B cell (primary cell): ENCODE measurements around the gene HERC5. TPM values are rescaled to one million over a fixed set of nuclear protein-coding genes. Genes with fewer than 3 reads are reported as not detected.

ENCODE experiments used
- ATAC-seq: fragments of 200-7000 bp; cut with Tn5 transposase; one replicate; pipeline ENCODE4 v1.10.0; 2021; ENCODE audit warnings: low read depth, mild to moderate bottlenecking, moderate number of reproducible peaks, moderate library complexity
- CTCF ChIA-PET: fragments of 350-600 bp; sonication (Branson Sonifier 250); formaldehyde crosslinking; loops from one replicate; lab custom pipeline; 2021; ENCODE audit warnings: antibody characterized with exemption, inconsistent platforms; lab: Charles Lee
- POLR2A ChIA-PET: fragments of 350-600 bp; sonication (Branson Sonifier 250); formaldehyde crosslinking; loops from one replicate; lab custom pipeline; 2021; ENCODE audit warnings: antibody characterized with exemption; lab: Charles Lee
- DNase-seq: peaks from one replicate; pipeline ENCODE4 v3.0.0; 2013
- H2AFZ ChIP-seq: 2 replicates; pipeline ENCODE4 v1.6.1; 2012; ENCODE audit warnings: mild to moderate bottlenecking, low read depth, low read length; ENCODE audit not compliant: insufficient read depth, poor library complexity, severe bottlenecking
- H3K27ac ChIP-seq, 2 donors: 1 replicate in 1 of 2; 2 replicates in 1 of 2; pipeline ENCODE4 v1.5.1; 2012 to 2013; ENCODE audit warnings: low read length in 2 of 2, mild to moderate bottlenecking in 2 of 2, moderate library complexity in 1 of 2
- H3K27me3 ChIP-seq, 4 experiments: fragments of 200-600 bp in 1 of 4; sonication (generic) in 1 of 4; replicated peaks in 1 of 4; 1 replicate in 2 of 4; 2 replicates in 2 of 4; pipeline versions ENCODE4 v1.6.1 to v1.7.0; 2013 to 2016; ENCODE audit warnings: low read length in 3 of 4, mild to moderate bottlenecking in 2 of 4, mixed read lengths in 1 of 4, moderate library complexity in 1 of 4; ENCODE audit not compliant: insufficient read depth in 4 of 4, control insufficient read depth in 3 of 4; ENCODE audit errors: control extremely low read depth in 1 of 4
- H3K36me3 ChIP-seq, 2 experiments: replicated peaks in 1 of 2; 1 replicate in 1 of 2; 2 replicates in 1 of 2; pipeline versions ENCODE4 v1.6.1 to v1.7.1; 2013; ENCODE audit warnings: low read length in 1 of 2; ENCODE audit not compliant: insufficient read depth in 2 of 2, control insufficient read depth in 1 of 2; ENCODE audit errors: control extremely low read depth in 1 of 2, extremely low read depth in 1 of 2
- H3K4me1 ChIP-seq, 2 donors: fragments of 200-600 bp in 1 of 2; sonication (generic) in 1 of 2; 1 replicate in 1 of 2; 2 replicates in 1 of 2; pipeline versions ENCODE4 v1.5.1 to v1.6.1; 2013 to 2017; ENCODE audit warnings: low read length in 2 of 2; ENCODE audit not compliant: control insufficient read depth in 2 of 2, insufficient read depth in 2 of 2
- H3K4me2 ChIP-seq: replicated peaks from 2 replicates; pipeline ENCODE3; 2012; ENCODE audit warnings: mild to moderate bottlenecking, low read depth, low read length; ENCODE audit not compliant: poor library complexity, severe bottlenecking
- H3K4me3 ChIP-seq, 5 experiments: fragments of 200-600 bp in 1 of 5; sonication (generic) in 1 of 5; 1 replicate in 3 of 5; 2 replicates in 2 of 5; pipeline versions ENCODE4 v1.5.1 to v1.7.0; 2011 to 2016; ENCODE audit warnings: low read length in 4 of 5, mild to moderate bottlenecking in 4 of 5, low read depth in 2 of 5, control low read depth in 1 of 5, moderate library complexity in 1 of 5; ENCODE audit not compliant: insufficient read depth in 1 of 5; ENCODE audit errors: control extremely low read depth in 1 of 5, extremely low read depth in 1 of 5
- H3K79me2 ChIP-seq: fragments of 200-600 bp; sonication (generic); one replicate; pipeline ENCODE4 v1.6.0; 2016; ENCODE audit warnings: low read length; ENCODE audit not compliant: control insufficient read depth, insufficient read depth
- H3K9ac ChIP-seq: fragments of 200-600 bp; sonication (generic); 2 replicates; pipeline ENCODE4 v1.6.1; 2017; ENCODE audit warnings: mild to moderate bottlenecking, low read length, moderate library complexity
- H3K9me3 ChIP-seq, 3 donors: one replicate each; pipeline versions ENCODE4 v1.6.1 to v1.7.1; 2013; ENCODE audit warnings: low read length in 2 of 3; ENCODE audit not compliant: control insufficient read depth in 2 of 3, insufficient read depth in 1 of 3; ENCODE audit errors: control extremely low read depth in 1 of 3
- H4K20me1 ChIP-seq: 2 replicates; pipeline ENCODE4 v1.6.0; 2012; ENCODE audit warnings: mild to moderate bottlenecking, low read length; ENCODE audit not compliant: insufficient read depth, control insufficient read depth, poor library complexity, severe bottlenecking
- H3K27ac Mint-ChIP-seq: one replicate; pipeline ENCODE4 v1.8.0; 2021; ENCODE audit warnings: mixed read lengths
- H3K27me3 Mint-ChIP-seq: one replicate; pipeline ENCODE4 v1.8.0; 2021; ENCODE audit warnings: mixed read lengths
- H3K4me1 Mint-ChIP-seq: one replicate; pipeline ENCODE4 v1.8.0; 2021; ENCODE audit warnings: mixed read lengths
- H3K4me3 Mint-ChIP-seq: one replicate; pipeline ENCODE4 v1.8.0; 2021; ENCODE audit warnings: mixed read lengths
- H3K9me3 Mint-ChIP-seq: one replicate; pipeline ENCODE4 v1.8.0; 2022; ENCODE audit warnings: mixed read lengths; ENCODE audit not compliant: insufficient read depth
- EZH2 ChIP-seq: IDR thresholded peaks from 2 replicates; pipeline ENCODE4 v1.6.1; 2012; ENCODE audit warnings: borderline replicate concordance, low read depth, mild to moderate bottlenecking, moderate library complexity, low read length; ENCODE audit not compliant: insufficient read depth, poor library complexity, severe bottlenecking
- WGBS: methylation state at CpG from one replicate; pipeline ENCODE4 v1.1.5; 2013; ENCODE audit warnings: missing lambda C conversion rate; ENCODE audit not compliant: insufficient coverage; 5-methylcytosine and 5-hydroxymethylcytosine counted together
- intact Hi-C: fragments of 100-400 bp; cut with micrococcal nuclease; formaldehyde crosslinking; loops from one replicate; pipeline ENCODE4 v1.10.0; 2022
- polyA plus RNA-seq: library from polyadenylated mRNA; depleted of rRNA; stranded (reverse); fragments of >200 nt; gene quantifications from 2 replicates; pipeline ENCODE4 v1.2.3, GENCODE V29; 2012
- total RNA-seq, 2 donors: library from RNA; stranded (reverse); fragments of 120-200 nt in 1 of 2; gene quantifications; 1 replicate in 1 of 2; 2 replicates in 1 of 2; pipeline versions ENCODE4 v1.2.3 to v1.2.4, GENCODE V29; 2013 to 2022
- TF ChIP-seq, protein P1 (sequence below): fragments of 200-600 bp; IDR thresholded peaks from one replicate; pipeline ENCODE4 v1.8.0; 2022; ENCODE audit warnings: antibody characterized with exemption, mild to moderate bottlenecking

Gene HERC5
- total and polyA plus RNA-seq, 2 donors (not counting 1 experiment from before 2014, with no cell fraction given), result 1.9 to 10.6 TPM

DNA sequence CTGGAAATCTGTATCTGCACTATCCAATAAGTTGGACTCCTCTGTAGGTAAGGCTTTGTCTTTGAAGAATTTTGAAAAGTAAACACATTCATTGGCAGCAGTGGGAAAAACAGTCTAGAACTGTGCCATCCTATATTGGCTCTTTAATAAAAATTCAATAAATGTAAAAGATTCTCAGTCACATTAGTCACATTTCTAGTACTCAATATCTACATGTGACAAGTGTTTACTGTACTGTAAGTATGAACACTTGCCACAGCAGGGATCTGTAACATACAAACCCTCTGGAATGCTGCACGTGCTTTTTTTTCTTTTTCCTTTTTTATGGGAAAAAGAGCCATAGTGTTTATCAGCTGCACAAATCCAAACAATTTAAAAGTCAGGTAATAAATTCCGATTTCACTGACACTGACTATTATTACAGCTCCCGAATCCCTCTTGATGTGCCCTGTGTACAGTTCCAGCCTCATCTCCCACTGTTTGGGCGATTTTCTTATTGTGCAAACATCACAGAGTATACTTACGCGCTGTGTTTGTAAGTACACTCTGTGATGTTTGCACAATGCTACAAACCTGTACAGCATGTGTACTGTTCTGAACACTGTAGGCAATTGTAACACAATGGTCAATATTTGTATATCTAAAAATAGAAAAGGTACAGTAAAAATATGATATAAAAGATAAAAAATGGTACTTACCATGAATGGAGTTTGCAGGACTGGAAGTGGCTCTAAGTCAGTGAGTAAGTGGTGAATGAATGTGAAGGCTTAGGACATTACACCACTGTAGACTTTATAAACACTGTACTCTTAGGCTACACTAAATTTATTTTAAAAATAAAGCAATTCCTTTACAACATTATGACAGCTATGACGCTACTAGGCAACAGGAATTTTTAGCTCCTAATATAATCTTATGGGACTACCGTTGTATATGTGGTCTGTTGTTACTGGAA lies 57.9 kb downstream of the HERC5 start:
- Histone ChIP-seq H3K9ac (no peak overlapping the region), H3K27me3 (no peaks in the 10 kb centered on the region), H3K4me2 (no peak overlapping the region), H3K4me3 (no peak overlapping the region), H3K36me3 (no peaks in the 10 kb centered on the region), H3K4me1 (no peaks in the 10 kb centered on the region), H2AFZ (no peak overlapping the region), H3K27ac (no peak overlapping the region), H3K79me2 (no peaks in the 10 kb centered on the region), H3K9me3 (no peaks in the 10 kb centered on the region), H4K20me1 (no peaks in the 10 kb centered on the region)
- POLR2A ChIA-PET, result interaction anchor here (1.1 kb wide), 1 partner anchor 296 kb away, joined by 4 read pairs; no protein-coding TSS in a partner anchor
- intact Hi-C loops, result loop anchor here (1.0 to 5.0 kb wide), 6 partner anchors 146 to 838 kb away; partner anchors contain the start of gene PPM1K
- CTCF ChIA-PET, result interaction anchor here (0.5 to 16.3 kb wide), 43 partner anchors 8 to 1041 kb away, joined by 3 to 506 read pairs (median 3); partner anchors contain the start of genes HERC5, HERC6, PPM1K and PYURF
- no peak for ATAC-seq
- Mint-ChIP-seq H3K27ac (no peak overlapping the region), H3K4me3 (no peak overlapping the region), H3K9me3 (no peaks in the 10 kb centered on the region), H3K4me1 (no peaks in the 10 kb centered on the region), H3K27me3 (peaks cover 3% of the 10 kb centered on the region)
- DNase-seq, result no peak
- no peak for TF ChIP-seq EZH2
- whole genome bisulfite sequencing, result 100% methylated on average over 4 of the region's 8 CpGs

DNA sequence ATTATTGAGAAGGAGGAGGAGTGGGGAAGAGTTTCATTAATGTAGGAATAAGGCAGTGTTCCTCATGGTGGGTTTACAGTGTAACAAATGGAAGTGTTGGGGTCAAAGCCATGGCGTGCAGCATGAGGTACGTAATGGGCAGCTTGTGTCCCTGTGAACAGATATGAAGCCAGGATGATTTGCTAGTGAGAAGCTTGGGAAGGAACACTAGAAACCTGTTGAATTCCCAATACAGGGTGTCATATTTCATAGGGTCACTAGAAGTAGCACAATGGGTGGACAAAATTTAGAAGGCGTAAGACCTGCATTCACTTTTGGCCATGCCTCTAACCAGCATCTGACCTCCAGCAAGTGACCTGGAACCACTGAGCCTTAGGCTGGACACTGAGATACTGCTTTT lies 59.8 kb downstream of the HERC5 start:
- H3K9ac ChIP-seq, result no peak overlapping the region
- H3K36me3 ChIP-seq, result peaks cover 1 to 7% of the 10 kb centered on the region in 2 experiments
- DNase-seq (no peak), ATAC-seq (no peak)
- Mint-ChIP-seq H3K4me1 (peaks cover 4% of the 10 kb centered on the region), H3K4me3 (no peak overlapping the region), H3K9me3 (no peaks in the 10 kb centered on the region), H3K27ac (no peak overlapping the region), H3K27me3 (no peaks in the 10 kb centered on the region)
- no peak overlapping the region for H3K4me3 ChIP-seq
- H2AFZ ChIP-seq, result no peak overlapping the region
- H3K79me2 ChIP-seq, result no peaks in the 10 kb centered on the region
- ChIA-PET POLR2A (interaction anchor here (0.7 kb wide), 1 partner anchor 237 kb away, joined by 6 read pairs; no protein-coding TSS in a partner anchor), CTCF (interaction anchor here (0.6 to 16.3 kb wide), 17 partner anchors 9 to 637 kb away, joined by 3 to 506 read pairs (median 5); partner anchors contain the start of genes HERC6, PPM1K and PYURF)
- H3K4me1 ChIP-seq, result no peaks in the 10 kb centered on the region
- WGBS, result 98% methylated on average over 3 of the region's 3 CpGs
- H4K20me1 ChIP-seq, result no peaks in the 10 kb centered on the region
- TF ChIP-seq, protein P1, sequence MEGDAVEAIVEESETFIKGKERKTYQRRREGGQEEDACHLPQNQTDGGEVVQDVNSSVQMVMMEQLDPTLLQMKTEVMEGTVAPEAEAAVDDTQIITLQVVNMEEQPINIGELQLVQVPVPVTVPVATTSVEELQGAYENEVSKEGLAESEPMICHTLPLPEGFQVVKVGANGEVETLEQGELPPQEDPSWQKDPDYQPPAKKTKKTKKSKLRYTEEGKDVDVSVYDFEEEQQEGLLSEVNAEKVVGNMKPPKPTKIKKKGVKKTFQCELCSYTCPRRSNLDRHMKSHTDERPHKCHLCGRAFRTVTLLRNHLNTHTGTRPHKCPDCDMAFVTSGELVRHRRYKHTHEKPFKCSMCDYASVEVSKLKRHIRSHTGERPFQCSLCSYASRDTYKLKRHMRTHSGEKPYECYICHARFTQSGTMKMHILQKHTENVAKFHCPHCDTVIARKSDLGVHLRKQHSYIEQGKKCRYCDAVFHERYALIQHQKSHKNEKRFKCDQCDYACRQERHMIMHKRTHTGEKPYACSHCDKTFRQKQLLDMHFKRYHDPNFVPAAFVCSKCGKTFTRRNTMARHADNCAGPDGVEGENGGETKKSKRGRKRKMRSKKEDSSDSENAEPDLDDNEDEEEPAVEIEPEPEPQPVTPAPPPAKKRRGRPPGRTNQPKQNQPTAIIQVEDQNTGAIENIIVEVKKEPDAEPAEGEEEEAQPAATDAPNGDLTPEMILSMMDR, result no peak
- TF ChIP-seq EZH2, result no peak
- no peak overlapping the region for H3K4me2 ChIP-seq
- H3K27ac ChIP-seq, result no peak overlapping the region
- no peaks in the 10 kb centered on the region for H3K9me3 ChIP-seq
- intact Hi-C loops, result loop anchor here (5.0 kb wide), 2 partner anchors 664 to 839 kb away; no protein-coding TSS in a partner anchor
- no peaks in the 10 kb centered on the region for H3K27me3 ChIP-seq
